GM12878 (cell line): ENCODE results near the gene C1orf198. TPM values are rescaled to one million over a fixed set of nuclear protein-coding genes. Genes with fewer than 3 reads are reported as not detected.

Experiments
- SUZ12 ChIP-seq: fragments of 200-600 bp; sonication (generic); IDR thresholded peaks from one replicate; pipeline ENCODE4 v1.6.1; 2018; ENCODE audit warnings: antibody characterized with exemption, mild to moderate bottlenecking; ENCODE audit not compliant: unreplicated experiment
- TARDBP ChIP-seq: IDR thresholded peaks from 2 replicates; pipeline ENCODE4 v1.6.1; 2016; ENCODE audit warnings: borderline replicate concordance
- WRNIP1 ChIP-seq: IDR thresholded peaks from 2 replicates; pipeline ENCODE4 v1.6.1; 2011; ENCODE audit warnings: low read depth, low read length, improper control_type of control experiment, borderline replicate concordance
- polyA plus RNA-seq, 11 experiments: library from polyadenylated mRNA; depleted of rRNA in 4 of 11; unstranded in 6 of 11; stranded (reverse) in 5 of 11; fragments of >200 nt; fragmentation: Nextera tagmentation in 4 of 11; fragmentation: Illumina TruSeq in 1 of 11; extraction: Ambion mirVana in 4 of 11; extraction: Trizol in 1 of 11; gene quantifications; 1 replicate in 1 of 11; 2 replicates in 10 of 11; pipeline versions ENCODE4 v1.2.1 to v1.2.3, GENCODE V29; 2011 to 2016; ENCODE audit warnings: inconsistent platforms in 2 of 11, missing spikeins in 2 of 11, low read depth in 1 of 11
- total RNA-seq, 4 experiments: library from RNA; depleted of rRNA in 3 of 4; stranded (reverse); fragments of >200 nt in 3 of 4; fragmentation: Illumina TruSeq in 1 of 4; extraction: Trizol in 1 of 4; gene quantifications; 2 replicates each; pipeline versions ENCODE4 v1.2.1 to v1.2.3, GENCODE V29; 2013 to 2021
- TF ChIP-seq, protein P1 (sequence below): IDR thresholded peaks from 2 replicates; pipeline ENCODE4 v1.6.1; 2012; ENCODE audit warnings: mild to moderate bottlenecking, low read depth, low read length
- TF ChIP-seq, protein P2 (sequence below): fragments of 450-650 bp; formaldehyde crosslinking; IDR thresholded peaks from 2 replicates; pipeline ENCODE4 v1.4.0; 2020; ENCODE audit warnings: mild to moderate bottlenecking, moderate library complexity

The C1orf198 gene
- total and polyA plus RNA-seq, 10 of the 15 experiments (the other 5 are each of a cell fraction or from before 2014, with no cell fraction given): 0.16 to 2.8 (median 1.1) TPM

DNA sequence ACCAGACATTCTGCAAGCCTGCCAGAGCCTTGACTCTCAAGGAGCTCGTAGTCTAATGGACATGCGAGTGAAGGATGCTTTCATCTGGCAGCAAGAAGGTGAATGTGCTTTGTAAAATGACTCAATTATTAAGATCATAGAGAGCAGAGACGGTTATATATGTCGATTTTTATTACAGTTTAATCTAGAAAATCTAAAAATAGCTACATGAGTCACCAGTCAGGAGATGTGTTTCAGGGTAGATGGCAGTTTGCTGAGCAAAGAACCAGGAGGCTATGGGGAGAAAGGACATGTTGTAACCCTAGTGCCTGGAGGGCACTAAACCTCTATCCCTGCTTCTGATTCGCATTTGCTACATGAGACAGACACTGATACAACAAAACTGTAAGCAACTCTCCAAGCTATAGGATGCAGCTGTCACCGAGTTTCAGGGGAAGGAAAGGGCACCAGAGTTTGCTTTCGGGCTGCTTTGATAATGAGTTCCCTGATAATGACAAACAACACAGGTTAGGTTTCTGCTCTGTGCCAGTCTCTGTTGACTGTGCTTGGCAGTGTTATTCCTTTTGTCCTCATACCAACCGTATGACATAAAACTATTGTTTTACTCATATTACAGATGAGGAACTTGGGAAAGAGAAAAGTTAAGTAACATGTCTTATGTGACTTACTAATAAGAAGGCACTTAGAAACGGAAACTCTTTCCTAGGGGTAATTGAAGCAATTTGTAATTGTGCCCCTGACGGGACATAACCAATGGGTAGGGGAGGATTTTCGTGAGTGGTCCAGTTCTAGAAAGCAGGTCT, 43.2 kb downstream of the C1orf198 start (continued):
- TF ChIP-seq, protein P1, sequence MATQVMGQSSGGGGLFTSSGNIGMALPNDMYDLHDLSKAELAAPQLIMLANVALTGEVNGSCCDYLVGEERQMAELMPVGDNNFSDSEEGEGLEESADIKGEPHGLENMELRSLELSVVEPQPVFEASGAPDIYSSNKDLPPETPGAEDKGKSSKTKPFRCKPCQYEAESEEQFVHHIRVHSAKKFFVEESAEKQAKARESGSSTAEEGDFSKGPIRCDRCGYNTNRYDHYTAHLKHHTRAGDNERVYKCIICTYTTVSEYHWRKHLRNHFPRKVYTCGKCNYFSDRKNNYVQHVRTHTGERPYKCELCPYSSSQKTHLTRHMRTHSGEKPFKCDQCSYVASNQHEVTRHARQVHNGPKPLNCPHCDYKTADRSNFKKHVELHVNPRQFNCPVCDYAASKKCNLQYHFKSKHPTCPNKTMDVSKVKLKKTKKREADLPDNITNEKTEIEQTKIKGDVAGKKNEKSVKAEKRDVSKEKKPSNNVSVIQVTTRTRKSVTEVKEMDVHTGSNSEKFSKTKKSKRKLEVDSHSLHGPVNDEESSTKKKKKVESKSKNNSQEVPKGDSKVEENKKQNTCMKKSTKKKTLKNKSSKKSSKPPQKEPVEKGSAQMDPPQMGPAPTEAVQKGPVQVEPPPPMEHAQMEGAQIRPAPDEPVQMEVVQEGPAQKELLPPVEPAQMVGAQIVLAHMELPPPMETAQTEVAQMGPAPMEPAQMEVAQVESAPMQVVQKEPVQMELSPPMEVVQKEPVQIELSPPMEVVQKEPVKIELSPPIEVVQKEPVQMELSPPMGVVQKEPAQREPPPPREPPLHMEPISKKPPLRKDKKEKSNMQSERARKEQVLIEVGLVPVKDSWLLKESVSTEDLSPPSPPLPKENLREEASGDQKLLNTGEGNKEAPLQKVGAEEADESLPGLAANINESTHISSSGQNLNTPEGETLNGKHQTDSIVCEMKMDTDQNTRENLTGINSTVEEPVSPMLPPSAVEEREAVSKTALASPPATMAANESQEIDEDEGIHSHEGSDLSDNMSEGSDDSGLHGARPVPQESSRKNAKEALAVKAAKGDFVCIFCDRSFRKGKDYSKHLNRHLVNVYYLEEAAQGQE: no peak
- no peak for TF ChIP-seq TARDBP
- no peak for TF ChIP-seq SUZ12
- TF ChIP-seq, protein P2, sequence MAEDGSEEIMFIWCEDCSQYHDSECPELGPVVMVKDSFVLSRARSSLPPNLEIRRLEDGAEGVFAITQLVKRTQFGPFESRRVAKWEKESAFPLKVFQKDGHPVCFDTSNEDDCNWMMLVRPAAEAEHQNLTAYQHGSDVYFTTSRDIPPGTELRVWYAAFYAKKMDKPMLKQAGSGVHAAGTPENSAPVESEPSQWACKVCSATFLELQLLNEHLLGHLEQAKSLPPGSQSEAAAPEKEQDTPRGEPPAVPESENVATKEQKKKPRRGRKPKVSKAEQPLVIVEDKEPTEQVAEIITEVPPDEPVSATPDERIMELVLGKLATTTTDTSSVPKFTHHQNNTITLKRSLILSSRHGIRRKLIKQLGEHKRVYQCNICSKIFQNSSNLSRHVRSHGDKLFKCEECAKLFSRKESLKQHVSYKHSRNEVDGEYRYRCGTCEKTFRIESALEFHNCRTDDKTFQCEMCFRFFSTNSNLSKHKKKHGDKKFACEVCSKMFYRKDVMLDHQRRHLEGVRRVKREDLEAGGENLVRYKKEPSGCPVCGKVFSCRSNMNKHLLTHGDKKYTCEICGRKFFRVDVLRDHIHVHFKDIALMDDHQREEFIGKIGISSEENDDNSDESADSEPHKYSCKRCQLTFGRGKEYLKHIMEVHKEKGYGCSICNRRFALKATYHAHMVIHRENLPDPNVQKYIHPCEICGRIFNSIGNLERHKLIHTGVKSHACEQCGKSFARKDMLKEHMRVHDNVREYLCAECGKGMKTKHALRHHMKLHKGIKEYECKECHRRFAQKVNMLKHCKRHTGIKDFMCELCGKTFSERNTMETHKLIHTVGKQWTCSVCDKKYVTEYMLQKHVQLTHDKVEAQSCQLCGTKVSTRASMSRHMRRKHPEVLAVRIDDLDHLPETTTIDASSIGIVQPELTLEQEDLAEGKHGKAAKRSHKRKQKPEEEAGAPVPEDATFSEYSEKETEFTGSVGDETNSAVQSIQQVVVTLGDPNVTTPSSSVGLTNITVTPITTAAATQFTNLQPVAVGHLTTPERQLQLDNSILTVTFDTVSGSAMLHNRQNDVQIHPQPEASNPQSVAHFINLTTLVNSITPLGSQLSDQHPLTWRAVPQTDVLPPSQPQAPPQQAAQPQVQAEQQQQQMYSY (CRISPR knock-in tag): no peak
- no peak for TF ChIP-seq WRNIP1
- TF ChIP-seq, all 136 proteins: peak for 0
